Fibroblast of pulmonary artery (primary cell): Measurements from ENCODE around the gene PPARG.

ENCODE experiments used
- DNase-seq: peaks from one replicate; pipeline ENCODE4 v3.0.0-alpha.2; 2010; ENCODE audit warnings: low read depth
- H3K4me3 ChIP-seq: replicated peaks from 2 replicates; pipeline ENCODE4 v1.5.1; 2011; ENCODE audit warnings: low read depth, mild to moderate bottlenecking, control low read depth, low read length, moderate library complexity
- CTCF ChIP-seq: IDR thresholded peaks from 2 replicates; pipeline ENCODE4 v1.5.1; 2011; ENCODE audit warnings: mild to moderate bottlenecking, control low read depth, low read length, inconsistent platforms; ENCODE audit errors: missing control alignments

Gene PPARG

GRCh38 chr3:12309716-12310115 is 20.8 kb downstream of the PPARG start:
- TF ChIP-seq CTCF, result no peak
- H3K4me3 ChIP-seq, result no peak overlapping the region
- DNase-seq, result no peak

DNA sequence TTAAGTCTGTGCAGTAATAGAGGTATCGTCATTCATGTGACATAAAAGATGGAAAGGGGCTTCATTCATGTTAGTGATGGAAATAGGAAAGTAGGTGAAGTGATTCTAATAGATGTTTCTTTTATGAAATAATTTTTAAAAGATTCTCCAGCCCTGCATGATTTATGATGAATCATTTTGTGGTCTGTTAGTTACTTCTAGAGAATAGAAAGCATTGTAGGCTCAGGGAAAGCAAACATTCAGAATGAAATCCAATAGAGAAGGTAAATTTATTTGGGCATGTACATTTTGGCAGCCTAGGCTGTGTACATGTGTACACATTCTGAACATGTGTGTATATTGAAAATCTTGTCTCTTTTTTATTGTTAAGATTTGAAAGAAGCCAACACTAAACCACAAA is 23.1 kb downstream of the PPARG start:
- no peak for TF ChIP-seq CTCF
- H3K4me3 ChIP-seq, result no peak overlapping the region
- DNase-seq, result no peak

- no peak for DNase-seq
- H3K4me3 ChIP-seq, result no peak overlapping the region
- no peak for TF ChIP-seq CTCF
Observed at GRCh38 chr3:12313519-12313918, 24.6 kb downstream of the PPARG start.

DNA sequence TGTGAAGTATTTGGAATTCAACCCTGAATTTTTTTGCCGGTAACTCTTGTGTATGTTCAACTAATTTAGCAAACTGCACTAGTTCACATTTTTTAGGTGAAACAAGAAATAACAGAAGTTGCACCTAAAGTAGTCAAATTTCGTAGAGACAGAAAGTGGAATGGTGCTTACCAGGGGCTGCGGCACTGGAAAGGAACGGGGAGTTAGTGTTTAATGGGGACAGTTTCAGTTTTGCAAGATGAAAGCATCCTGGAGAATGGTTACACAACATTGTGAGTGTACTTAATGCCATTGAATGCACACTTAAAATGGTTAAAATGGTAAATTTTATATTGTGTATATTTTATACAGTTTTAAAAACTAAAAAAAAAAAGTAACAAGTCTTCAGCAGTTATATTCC is 27.4 kb downstream of the PPARG start:
- no peak overlapping the region for H3K4me3 ChIP-seq
- no peak for TF ChIP-seq CTCF

DNA sequence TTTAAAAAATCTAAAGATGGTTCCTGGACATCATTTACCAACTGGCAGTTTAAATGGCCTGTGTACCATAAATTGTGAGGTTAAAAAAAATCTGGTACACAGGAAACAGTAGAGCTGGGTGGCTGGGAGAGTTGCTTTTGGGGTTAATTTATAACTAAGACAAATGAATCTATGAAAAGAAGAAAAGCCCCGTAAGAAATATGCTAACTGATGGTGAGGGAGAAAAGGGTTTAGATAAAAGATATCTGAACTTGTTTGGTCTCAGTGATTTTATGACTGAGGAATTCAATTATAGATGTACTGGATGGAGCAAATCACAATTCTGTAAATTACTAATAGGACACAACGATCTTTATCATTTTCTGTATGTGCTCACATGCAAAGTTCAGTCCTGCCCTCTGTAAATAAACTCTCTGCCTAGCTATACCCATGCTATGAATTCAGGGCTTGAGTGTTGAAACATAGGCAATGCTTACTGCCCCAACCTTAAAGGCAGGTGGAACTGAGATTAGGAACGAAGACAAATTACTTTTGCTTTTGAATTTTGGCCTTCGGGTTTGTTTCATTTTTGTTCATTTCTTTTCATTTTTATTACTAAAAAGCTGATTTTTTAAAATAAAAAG is 28.0 kb downstream of the PPARG start:
- DNase-seq, result no peak
- no peak for TF ChIP-seq CTCF

More for the DNA sequence above, 27.4 kb downstream of the PPARG start:
- DNase-seq, result no peak

DNA sequence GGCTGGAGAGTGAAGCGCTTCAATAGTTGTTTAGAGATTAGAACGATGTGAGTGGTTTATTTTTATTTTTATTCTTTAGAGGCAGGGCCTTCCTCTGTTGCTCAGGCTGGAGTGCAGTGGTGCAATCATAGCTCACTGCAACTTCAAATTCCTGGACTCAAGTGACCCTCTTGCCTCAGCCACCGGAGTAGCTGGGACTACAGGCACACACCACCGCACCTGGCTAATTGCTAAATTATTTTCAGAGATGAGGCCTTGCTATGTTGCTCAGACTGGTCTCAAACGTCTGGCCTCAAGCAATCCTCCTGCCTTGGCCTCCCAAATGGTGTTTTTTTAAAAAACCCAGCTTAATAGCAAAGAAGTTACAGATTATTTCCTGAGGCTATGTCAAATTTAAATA is 29.0 kb downstream of the PPARG start:
- no peak for TF ChIP-seq CTCF
- H3K4me3 ChIP-seq, result no peak overlapping the region
- DNase-seq, result no peak

More for the DNA sequence above, 28.0 kb downstream of the PPARG start:
- no peak overlapping the region for H3K4me3 ChIP-seq

GRCh38 chr3:12318758-12319621 is 30.1 kb downstream of the PPARG start:
- H3K4me3 ChIP-seq, result no peak overlapping the region
- peak; percentile 83 for DNase-seq
- no peak for TF ChIP-seq CTCF
